Spleen (tissue), 7 donors: ENCODE data around the gene DNM1.

Experiments
- POLR2AphosphoS5 ChIP-seq, 3 donors: sonication (generic); formaldehyde crosslinking; IDR thresholded peaks; one replicate each; pipeline ENCODE4 v1.5.1; 2017; ENCODE audit warnings: antibody characterized with exemption in 3 of 3
- TF ChIP-seq, protein P1 (sequence below), 11 experiments: fragments of 200-600 bp in 7 of 11; fragments of 450-650 bp in 4 of 11; sonication (generic) in 4 of 11; IDR thresholded peaks in 8 of 11; conservative IDR thresholded peaks in 3 of 11; 1 replicate in 7 of 11; 2 replicates in 4 of 11; pipeline versions ENCODE4 v1.4.0 to v1.8.0; 2016 to 2021; ENCODE audit warnings: antibody characterized with exemption in 11 of 11, inconsistent platforms in 4 of 11, mild to moderate bottlenecking in 1 of 11
- donor health status: DM: no; HTN: no; CAD: no; lungs with moderate emphysema.
- donor health status: DM: no; HTN: no; CAD: no.
- donor health status: DM: no; HTN: no; CAD: no.

DNA sequence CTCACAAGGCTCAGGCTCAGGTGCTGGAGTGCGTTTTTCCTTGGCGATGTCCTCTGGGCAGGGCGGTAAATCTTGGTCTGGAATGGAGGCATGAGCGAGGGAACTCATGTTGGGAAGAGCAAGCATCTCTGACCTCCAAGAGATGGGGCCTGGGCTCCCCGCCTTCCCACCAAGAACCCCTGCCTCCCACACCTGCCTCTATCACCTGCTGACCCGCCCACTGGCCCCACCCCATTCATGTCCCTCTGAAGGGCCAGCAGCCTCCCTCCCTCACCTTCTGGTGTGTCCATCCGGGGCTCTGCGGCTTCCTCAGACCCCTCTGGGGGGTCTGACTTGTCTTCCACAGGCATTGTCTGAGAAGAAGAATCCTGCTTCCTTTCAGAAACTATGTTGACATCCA, 22.7 kb upstream of the DNM1 start:
- TF ChIP-seq, protein P1, sequence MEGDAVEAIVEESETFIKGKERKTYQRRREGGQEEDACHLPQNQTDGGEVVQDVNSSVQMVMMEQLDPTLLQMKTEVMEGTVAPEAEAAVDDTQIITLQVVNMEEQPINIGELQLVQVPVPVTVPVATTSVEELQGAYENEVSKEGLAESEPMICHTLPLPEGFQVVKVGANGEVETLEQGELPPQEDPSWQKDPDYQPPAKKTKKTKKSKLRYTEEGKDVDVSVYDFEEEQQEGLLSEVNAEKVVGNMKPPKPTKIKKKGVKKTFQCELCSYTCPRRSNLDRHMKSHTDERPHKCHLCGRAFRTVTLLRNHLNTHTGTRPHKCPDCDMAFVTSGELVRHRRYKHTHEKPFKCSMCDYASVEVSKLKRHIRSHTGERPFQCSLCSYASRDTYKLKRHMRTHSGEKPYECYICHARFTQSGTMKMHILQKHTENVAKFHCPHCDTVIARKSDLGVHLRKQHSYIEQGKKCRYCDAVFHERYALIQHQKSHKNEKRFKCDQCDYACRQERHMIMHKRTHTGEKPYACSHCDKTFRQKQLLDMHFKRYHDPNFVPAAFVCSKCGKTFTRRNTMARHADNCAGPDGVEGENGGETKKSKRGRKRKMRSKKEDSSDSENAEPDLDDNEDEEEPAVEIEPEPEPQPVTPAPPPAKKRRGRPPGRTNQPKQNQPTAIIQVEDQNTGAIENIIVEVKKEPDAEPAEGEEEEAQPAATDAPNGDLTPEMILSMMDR (IDR thresholded peaks at IDR 0.05 in 8 of 11, conservative IDR thresholded peaks at IDR 0.05 in 3 of 11), result no peak
- TF ChIP-seq POLR2AphosphoS5 (IDR thresholded peaks at IDR 0.05), result no peak
